ENCODE data around the gene PRKCE.

GRCh38 chr2:45611020-45611859 is 40.2 kb upstream of the PRKCE start, which contains the start of gene SRBD1:
- peak; percentile 84 for TF ChIP-seq POLR2A (IDR thresholded peaks at IDR 0.05; ENCODE audit: low read depth, low read length)
- TF ChIP-seq POLR2AphosphoS5 (IDR thresholded peaks at IDR 0.05; ENCODE audit: low read depth, low read length), result peak; percentile 84
